AG04450 (cell line): ENCODE measurements around the gene PPCS. TPM values are rescaled to one million over a fixed set of nuclear protein-coding genes. Genes with fewer than 3 reads are reported as not detected.

Experiments
- CTCF ChIA-PET: fragments of 300-600, 350-600 bp; formaldehyde crosslinking; extraction: SDS; loops from one replicate; lab custom pipeline; 2022; ENCODE audit warnings: antibody characterized with exemption, inconsistent platforms; lab: Charles Lee
- POLR2A ChIA-PET: fragments of 350-600 bp; formaldehyde crosslinking; extraction: SDS; loops from one replicate; lab custom pipeline; 2021; ENCODE audit warnings: antibody characterized with exemption, inconsistent platforms; lab: Yijun Ruan, JAX
- DNase-seq: peaks from one replicate; pipeline ENCODE4 v3.0.0-alpha.2; 2011; ENCODE audit warnings: low read depth, low spot score
- H3K27ac ChIP-seq: one replicate; pipeline ENCODE4 v1.5.1; 2012; ENCODE audit warnings: low read depth, low read length, control low read depth
- H3K27me3 ChIP-seq: one replicate; pipeline ENCODE4 v1.6.0; 2012; ENCODE audit warnings: low read length; ENCODE audit not compliant: control insufficient read depth, insufficient read depth
- H3K4me3 ChIP-seq: 2 replicates; pipeline ENCODE4 v1.5.1; 2011; ENCODE audit warnings: mild to moderate bottlenecking, low read depth, low read length, control low read depth
- H3K9me3 ChIP-seq: 2 replicates; pipeline ENCODE4 v1.5.1; 2012; ENCODE audit warnings: low read length; ENCODE audit not compliant: control insufficient read depth, insufficient read depth
- polyA plus RNA-seq: library from polyadenylated mRNA; depleted of rRNA; stranded (reverse); fragments of >200 nt; gene quantifications from 2 replicates; pipeline ENCODE4 v1.2.3, GENCODE V29; 2011
- TF ChIP-seq, protein P1 (sequence below): IDR thresholded peaks from 2 replicates; pipeline ENCODE4 v1.5.1; 2011; ENCODE audit warnings: low read depth, low read length, control low read depth, inconsistent platforms

PPCS gene
- polyA plus RNA-seq, 1 experiment: 36.8 TPM

DNA sequence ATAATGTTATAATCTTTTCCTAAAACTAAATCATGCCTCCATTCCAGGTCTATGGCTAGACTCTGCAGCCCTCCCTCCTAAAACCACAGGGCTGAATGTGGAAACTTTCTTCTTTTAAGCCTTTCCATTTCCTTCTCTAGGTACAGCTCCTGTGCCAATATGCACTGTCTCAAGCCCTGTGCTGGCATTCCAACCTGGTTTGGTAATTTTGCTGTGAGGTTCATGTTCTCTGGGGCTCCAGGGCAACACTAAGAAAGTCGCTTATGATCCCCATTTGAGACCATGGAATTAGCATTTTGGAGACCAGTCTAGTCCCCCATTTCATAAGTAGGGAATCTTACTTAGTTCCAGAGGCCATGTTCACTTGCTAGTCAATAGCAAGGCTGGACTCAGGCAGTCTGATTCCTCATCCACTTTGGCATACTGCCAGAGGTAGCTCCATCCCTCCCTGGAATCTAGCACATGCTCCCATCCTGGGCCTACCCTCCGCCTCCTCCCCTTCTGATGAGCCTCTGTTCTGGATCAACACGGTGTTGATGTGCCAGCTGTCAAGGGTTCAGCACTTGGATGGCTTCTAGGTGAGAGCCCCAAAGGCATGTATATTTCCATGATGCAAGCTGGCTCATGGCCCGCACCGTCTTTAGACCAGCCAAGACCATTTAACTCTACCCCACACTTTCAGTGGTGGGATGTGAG is 37.1 kb upstream of the PPCS start:
- DNase-seq: no peak
- no peak overlapping the region for H3K4me3 ChIP-seq
- no peaks in the 10 kb centered on the region for H3K9me3 ChIP-seq
- peaks cover 23% of the 10 kb centered on the region for H3K27me3 ChIP-seq
- ChIA-PET POLR2A (no interaction called here), CTCF (no interaction called here)
- H3K27ac ChIP-seq: no peak overlapping the region
- TF ChIP-seq, protein P1, sequence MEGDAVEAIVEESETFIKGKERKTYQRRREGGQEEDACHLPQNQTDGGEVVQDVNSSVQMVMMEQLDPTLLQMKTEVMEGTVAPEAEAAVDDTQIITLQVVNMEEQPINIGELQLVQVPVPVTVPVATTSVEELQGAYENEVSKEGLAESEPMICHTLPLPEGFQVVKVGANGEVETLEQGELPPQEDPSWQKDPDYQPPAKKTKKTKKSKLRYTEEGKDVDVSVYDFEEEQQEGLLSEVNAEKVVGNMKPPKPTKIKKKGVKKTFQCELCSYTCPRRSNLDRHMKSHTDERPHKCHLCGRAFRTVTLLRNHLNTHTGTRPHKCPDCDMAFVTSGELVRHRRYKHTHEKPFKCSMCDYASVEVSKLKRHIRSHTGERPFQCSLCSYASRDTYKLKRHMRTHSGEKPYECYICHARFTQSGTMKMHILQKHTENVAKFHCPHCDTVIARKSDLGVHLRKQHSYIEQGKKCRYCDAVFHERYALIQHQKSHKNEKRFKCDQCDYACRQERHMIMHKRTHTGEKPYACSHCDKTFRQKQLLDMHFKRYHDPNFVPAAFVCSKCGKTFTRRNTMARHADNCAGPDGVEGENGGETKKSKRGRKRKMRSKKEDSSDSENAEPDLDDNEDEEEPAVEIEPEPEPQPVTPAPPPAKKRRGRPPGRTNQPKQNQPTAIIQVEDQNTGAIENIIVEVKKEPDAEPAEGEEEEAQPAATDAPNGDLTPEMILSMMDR: no peak

DNA sequence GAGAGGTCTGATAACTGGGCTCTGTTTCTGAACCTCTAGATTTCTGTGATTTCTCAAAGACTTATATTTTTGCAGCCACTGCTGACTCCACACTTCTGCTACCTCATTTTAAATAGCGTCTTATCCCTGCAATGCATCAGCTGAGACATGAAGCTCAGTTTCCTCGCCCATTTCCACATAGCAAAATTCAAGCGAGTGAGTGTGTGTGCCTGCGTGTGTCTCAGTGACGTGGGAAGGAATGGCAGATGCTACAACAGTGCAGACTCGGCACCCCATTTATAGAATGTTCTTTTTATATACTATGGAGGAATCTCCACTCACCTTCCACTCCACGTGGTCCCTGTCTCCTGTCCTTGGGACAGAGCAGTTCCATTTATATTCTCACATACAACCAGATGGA is 36.2 kb upstream of the PPCS start:
- H3K4me3 ChIP-seq: no peak overlapping the region
- ChIA-PET POLR2A (no interaction called here), CTCF (no interaction called here)
- TF ChIP-seq, protein P1: no peak
- H3K27me3 ChIP-seq: peaks cover 23% of the 10 kb centered on the region
- H3K9me3 ChIP-seq: no peaks in the 10 kb centered on the region
- DNase-seq: no peak
- no peak overlapping the region for H3K27ac ChIP-seq

DNA sequence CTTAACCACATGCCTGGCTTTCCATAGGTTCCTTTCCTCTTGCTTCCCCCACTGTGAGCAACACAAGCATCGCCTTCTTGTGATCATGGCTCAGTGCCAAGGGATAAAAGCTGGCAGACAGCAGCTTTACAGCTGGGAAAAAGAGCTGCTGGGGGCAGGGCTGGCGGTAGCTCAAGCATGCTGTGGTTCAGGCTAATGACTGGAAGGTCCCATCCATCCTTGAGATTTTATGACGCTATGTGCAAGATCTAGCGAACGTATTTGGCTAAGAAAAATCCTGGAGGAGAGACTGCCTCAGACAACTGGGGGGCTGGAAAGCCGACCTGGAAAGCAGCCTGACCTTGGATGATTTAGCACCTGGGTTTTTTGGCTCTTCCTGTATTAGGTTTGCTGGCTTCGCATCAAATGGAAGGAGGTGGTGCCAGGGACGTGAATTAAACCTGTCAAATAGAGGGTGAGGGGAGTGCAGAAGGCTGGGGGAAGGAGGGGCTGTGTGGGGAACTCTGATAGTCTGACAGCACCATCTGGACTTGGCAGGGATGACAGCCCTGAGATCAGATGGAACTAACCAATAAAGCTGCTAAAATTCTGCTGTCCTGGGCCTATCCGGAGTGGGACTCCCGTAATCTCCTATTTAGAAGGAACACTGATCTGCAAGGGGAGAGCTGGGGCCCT is 35.3 kb upstream of the PPCS start:
- POLR2A ChIA-PET: interaction anchor here (0.6 kb wide), 1 partner anchor 550 kb away, joined by 3 read pairs; no protein-coding TSS in a partner anchor
- Histone ChIP-seq H3K4me3 (no peak overlapping the region), H3K27me3 (peaks cover 23% of the 10 kb centered on the region), H3K27ac (peak overlapping the region; percentile 3), H3K9me3 (no peaks in the 10 kb centered on the region)
- CTCF ChIA-PET: no interaction called here
- TF ChIP-seq, protein P1: no peak
- peak; percentile 42 for DNase-seq

DNA sequence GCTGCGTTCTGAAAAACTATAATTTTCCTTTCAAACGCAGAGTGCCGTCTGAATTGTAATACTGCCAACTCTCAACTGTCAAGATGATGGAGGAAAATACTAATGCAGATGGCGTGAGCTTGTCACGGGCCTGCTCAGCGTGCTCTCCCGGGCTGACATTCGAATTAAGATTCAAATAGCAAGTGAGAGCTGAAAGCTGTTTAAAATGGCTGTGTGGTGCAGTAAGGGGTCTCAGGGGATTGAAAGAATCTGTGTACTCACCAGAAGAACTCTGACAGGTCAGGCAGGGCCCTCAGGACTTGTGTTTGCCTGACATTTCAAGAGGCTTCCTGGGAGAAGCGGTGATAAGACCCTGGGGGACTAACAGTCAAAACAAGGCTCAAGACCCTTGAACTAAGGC is 33.6 kb upstream of the PPCS start:
- Histone ChIP-seq H3K27ac (no peak overlapping the region), H3K4me3 (no peak overlapping the region), H3K27me3 (peaks cover 23% of the 10 kb centered on the region), H3K9me3 (no peaks in the 10 kb centered on the region)
- ChIA-PET POLR2A (no interaction called here), CTCF (no interaction called here)
- TF ChIP-seq, protein P1: no peak
- DNase-seq: no peak

DNA sequence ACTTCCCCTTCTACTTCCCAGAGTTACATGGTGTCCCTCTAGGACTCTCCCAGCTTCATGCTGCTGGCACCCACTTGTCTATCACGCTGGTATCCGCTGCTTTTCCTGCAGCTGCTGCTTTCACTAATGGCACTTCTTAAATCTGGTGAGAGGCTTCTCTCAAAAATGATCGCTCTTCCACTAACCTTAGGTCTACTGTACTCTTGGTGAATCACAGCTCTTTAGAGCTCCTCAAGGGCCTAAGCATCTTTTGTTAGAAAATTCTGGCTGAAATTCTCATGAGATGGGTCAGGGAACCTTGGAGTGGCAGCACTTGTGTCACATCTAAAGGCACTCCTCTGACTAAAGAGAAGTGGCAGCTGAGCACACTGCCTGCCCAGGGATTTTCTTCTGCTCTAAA is 32.7 kb upstream of the PPCS start:
- ChIA-PET CTCF (no interaction called here), POLR2A (no interaction called here)
- Histone ChIP-seq H3K9me3 (no peaks in the 10 kb centered on the region), H3K4me3 (no peak overlapping the region), H3K27me3 (peaks cover 23% of the 10 kb centered on the region), H3K27ac (no peak overlapping the region)
- DNase-seq: no peak
- TF ChIP-seq, protein P1: no peak
